Stomach (tissue), 4 donors: ENCODE measurements around the gene USP3.

Experiments used
- CTCF ChIP-seq, 7 experiments: fragments of 450-650 bp in 4 of 7; fragments of 200-600 bp in 3 of 7; sonication (generic) in 3 of 7; IDR thresholded peaks; one replicate each; pipeline ENCODE4 v1.5.1; 2016 to 2019; ENCODE audit warnings: antibody characterized with exemption in 7 of 7, control low read depth in 2 of 7, mild to moderate bottlenecking in 1 of 7
- POLR2AphosphoS5 ChIP-seq, 3 donors: sonication (generic); formaldehyde crosslinking; IDR thresholded peaks; one replicate each; pipeline ENCODE4 v1.6.1; 2016; ENCODE audit warnings: antibody characterized with exemption in 3 of 3

GRCh38 chr15:63513271-63513670, 8.9 kb downstream of the USP3 start:
- no peak for TF ChIP-seq CTCF (IDR thresholded peaks at IDR 0.05)
- no peak for TF ChIP-seq POLR2AphosphoS5 (IDR thresholded peaks at IDR 0.05)
